GM13977 (cell line): ENCODE data around the gene CMKLR1.

Experiments
- DNase-seq: peaks from one replicate; pipeline ENCODE4 v3.0.0; 2012; ENCODE audit warnings: low spot score
- in situ Hi-C: fragments of 300-500 bp; cut with MboI; formaldehyde crosslinking; loops from one replicate; pipeline ENCODE4 v1.12.0; 2022; ENCODE audit warnings: low sequenced_read_pairs, low pct_unique_long_range_greater_than_20kb, mixed read lengths, inconsistent platforms; ENCODE audit not compliant: unreplicated experiment
- TF ChIP-seq, protein P1 (sequence below): IDR thresholded peaks from 2 replicates; pipeline ENCODE4 v1.5.1; 2012; ENCODE audit warnings: mild to moderate bottlenecking, control low read depth; ENCODE audit not compliant: insufficient read depth; ENCODE audit errors: extremely low read depth, missing control alignments

CMKLR1 gene

GRCh38 chr12:108308395-108309085 lies 30.6 kb downstream of the CMKLR1 start:
- TF ChIP-seq, protein P1, sequence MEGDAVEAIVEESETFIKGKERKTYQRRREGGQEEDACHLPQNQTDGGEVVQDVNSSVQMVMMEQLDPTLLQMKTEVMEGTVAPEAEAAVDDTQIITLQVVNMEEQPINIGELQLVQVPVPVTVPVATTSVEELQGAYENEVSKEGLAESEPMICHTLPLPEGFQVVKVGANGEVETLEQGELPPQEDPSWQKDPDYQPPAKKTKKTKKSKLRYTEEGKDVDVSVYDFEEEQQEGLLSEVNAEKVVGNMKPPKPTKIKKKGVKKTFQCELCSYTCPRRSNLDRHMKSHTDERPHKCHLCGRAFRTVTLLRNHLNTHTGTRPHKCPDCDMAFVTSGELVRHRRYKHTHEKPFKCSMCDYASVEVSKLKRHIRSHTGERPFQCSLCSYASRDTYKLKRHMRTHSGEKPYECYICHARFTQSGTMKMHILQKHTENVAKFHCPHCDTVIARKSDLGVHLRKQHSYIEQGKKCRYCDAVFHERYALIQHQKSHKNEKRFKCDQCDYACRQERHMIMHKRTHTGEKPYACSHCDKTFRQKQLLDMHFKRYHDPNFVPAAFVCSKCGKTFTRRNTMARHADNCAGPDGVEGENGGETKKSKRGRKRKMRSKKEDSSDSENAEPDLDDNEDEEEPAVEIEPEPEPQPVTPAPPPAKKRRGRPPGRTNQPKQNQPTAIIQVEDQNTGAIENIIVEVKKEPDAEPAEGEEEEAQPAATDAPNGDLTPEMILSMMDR = no peak
- no peak for DNase-seq
- in situ Hi-C loops = no loop called here

- TF ChIP-seq, protein P1 = no peak
- in situ Hi-C loops = no loop called here
- DNase-seq = no peak
Measured at GRCh38 chr12:108307006-108307405, 32.1 kb downstream of the CMKLR1 start.

DNA sequence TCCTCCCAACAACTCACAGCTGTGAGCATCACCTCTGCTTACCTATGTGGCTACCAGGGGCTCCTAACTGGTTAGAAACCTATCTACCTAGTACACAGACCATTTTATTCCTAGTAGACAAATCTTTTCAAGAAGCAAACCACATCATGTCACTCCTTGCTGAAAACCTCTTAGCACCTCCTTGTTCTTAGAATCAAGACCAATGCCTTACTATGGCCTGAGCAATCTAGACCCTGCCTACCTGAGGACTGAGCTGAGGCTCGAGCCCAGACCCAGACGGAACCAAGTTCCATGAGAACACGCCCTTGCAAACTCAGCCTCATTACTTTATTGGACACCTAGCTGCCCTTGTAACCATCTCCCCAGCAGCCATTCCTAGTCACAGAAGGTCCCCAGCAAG lies 32.6 kb downstream of the CMKLR1 start:
- DNase-seq = no peak
- in situ Hi-C loops = no loop called here
- TF ChIP-seq, protein P1 = no peak

- in situ Hi-C loops = no loop called here
- DNase-seq = no peak
Measured at GRCh38 chr12:108305991-108306501, 33.1 kb downstream of the CMKLR1 start.

DNA sequence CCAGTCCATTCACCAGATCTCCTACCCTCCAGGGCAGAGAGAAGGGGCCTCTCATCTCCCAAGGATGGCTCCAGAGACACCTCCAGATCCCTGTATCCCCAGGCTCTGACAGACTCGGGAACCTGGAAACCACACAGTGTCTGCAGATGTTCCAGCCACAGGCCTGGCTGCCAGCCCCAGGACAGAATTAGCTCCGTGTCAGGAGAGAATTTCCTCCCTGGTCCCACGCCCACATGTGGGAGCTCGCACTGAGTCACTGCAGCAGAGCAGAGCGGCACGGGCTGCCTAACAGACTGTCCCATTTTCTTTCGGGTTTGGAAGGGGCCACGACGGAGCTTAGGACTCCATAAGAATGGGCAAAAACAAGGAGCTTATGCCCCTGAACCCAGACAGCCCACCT lies 33.6 kb downstream of the CMKLR1 start:
- TF ChIP-seq, protein P1 = no peak
- in situ Hi-C loops = no loop called here
- no peak for DNase-seq

More at GRCh38 chr12:108305991-108306501, 33.1 kb downstream of the CMKLR1 start:
- TF ChIP-seq, protein P1 = no peak

DNA sequence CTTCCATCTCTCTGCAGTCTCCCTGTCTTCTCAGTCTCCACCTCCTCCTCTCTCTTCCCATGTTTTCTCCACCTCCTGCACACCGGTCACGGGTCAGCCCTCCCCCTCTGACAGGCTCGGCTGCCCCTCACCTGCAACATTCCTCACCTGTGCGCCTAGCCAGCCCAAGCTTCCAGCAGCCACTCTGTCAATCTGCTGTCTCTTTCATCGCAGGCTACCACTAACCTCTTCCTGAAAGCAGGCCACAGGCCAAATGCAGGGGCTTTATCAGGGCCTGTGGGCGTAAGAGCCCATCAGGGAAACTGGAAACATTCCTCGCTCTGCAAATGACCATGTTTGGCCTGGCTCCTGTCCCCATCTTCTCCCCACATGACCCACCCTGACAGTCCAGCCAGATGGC lies 34.5 kb downstream of the CMKLR1 start:
- DNase-seq = no peak
- TF ChIP-seq, protein P1 = no peak
- in situ Hi-C loops = no loop called here
